Right lobe of liver (tissue), 4 donors: ENCODE results near the gene CD276.

Experiments
- CTCF ChIP-seq, 4 donors: fragments of 200-600 bp in 3 of 4; fragments of 450-650 bp in 1 of 4; IDR thresholded peaks; one replicate each; pipeline versions ENCODE4 v1.5.1 to v1.8.0; 2016 to 2022; ENCODE audit warnings: antibody characterized with exemption in 4 of 4, mild to moderate bottlenecking in 2 of 4
- POLR2A ChIP-seq: fragments of 450-650 bp; IDR thresholded peaks from one replicate; pipeline ENCODE4 v1.6.1; 2017; ENCODE audit warnings: antibody characterized with exemption, mild to moderate bottlenecking
- donor health status: DM: no; HTN: no; CAD: no.
- donor health status: DM: no; HTN: no; CAD: no.
- donor health status: DM: no; HTN: yes; CAD: no.

- no peak for TF ChIP-seq CTCF (IDR thresholded peaks at IDR 0.05)
- no peak for TF ChIP-seq POLR2A
Measured at GRCh38 chr15:73674587-73674986, 9.6 kb upstream of the CD276 start.
